COLO829 (cell line): ENCODE measurements around the gene STARD5.
"Not testable (repeated sequence)": the region's sequence is repeated elsewhere in the genome, so short reads cannot be mapped to it uniquely, and the experiment has no call there.

ENCODE experiments used
- DNase-seq: peaks from one replicate; pipeline ENCODE4 v3.0.0; 2012; ENCODE audit warnings: low spot score

The STARD5 gene

DNA sequence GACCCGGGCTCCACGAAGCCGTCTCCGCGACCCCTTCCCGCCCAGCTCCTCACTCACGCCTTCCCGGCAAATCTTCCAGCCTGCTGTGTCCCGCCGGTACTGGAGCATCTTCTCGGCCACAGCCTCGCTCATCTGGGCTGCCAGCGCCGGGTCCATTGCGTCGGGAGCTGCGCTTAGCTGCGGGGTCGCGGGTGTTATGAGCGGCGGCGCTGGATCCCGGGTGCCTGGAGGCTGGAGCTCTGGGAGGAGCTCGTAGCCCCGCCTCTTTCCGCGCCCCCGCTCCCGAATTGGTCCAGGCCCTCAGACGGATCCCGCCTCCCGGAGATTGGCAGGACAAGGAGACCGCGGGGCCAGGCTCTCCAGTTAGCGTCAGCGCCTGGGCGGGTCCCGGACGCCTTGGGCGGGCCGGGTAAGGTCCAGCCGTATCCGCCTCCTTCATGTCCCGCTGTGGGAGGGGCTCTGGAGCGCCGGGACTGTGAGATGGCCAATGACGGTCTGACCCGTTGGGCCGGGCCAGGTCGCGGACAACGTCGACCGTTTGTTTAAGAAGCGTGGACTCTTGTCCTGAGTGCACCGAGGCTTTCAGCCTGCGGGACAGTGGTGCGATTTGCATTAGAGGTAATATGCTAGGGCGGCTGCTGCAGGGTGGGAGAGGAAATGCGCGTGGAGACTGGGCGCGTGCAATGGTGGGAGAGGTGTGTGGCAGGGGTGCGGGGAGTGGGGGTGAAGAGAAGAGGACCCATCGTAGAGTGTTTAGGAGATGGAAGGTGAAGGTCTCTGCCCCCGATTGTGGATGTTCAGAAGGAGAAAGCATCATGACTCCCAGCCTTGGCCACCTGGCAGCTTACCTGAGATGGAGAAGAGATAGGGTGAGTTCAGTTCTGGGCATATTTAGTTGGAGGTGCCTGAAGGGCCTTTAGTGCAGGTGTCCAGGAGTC lies at the start of gene STARD5:
STARD5 (minus strand) TSS at position 198 of the 938 bp plus-strand sequence; CDS start at position 156, 42 bp downstream.
- DNase-seq: peak; percentile 87

DNA sequence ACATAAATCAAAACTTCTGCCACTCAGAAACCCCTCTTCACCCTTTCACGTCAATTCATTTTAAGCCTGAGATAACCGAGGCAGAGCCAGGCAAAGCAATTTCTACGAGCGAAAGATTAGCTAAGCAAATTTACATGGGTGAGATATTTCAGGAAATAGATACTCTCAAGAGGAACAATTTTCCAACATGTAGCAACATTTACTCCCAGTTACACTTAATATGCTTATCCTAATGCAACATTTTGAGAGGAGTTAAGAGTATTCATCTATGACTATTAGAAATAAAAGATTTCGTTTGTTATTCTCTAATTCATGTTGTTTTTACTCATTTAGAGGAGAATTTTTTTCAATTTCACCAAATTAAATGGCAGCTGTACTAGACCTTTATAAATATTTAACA lies 49.2 kb upstream of the STARD5 start:
- DNase-seq: no peak

- no peak for DNase-seq
Observed at GRCh38 chr15:81372575-81372974, 48.6 kb upstream of the STARD5 start.

- DNase-seq: no peak
Observed at GRCh38 chr15:81363718-81364500, 40.0 kb upstream of the STARD5 start.

GRCh38 chr15:81363276-81363675 lies 39.3 kb upstream of the STARD5 start:
- no peak for DNase-seq

DNA sequence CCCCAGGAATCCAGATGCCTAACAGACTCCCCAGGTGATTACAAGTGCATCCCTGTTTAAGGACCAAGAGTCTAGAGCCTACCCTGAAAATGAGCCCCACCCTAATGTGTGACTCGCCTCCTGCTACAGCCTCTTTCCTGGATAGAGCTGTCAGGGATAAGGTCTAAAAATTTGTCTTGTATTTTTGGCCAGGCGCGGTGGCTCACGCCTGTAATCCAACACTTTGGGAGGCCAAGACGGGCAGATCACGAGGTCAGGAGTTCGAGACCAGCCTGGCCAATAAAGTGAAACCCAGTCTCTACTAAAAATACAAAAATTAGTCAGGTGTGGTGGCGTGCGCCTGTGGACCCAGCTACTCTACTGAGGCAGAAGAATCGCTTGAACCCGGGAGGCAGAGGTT lies 38.8 kb upstream of the STARD5 start:
- no peak for DNase-seq

GRCh38 chr15:81361891-81362290 lies 38.0 kb upstream of the STARD5 start:
- no peak for DNase-seq

DNA sequence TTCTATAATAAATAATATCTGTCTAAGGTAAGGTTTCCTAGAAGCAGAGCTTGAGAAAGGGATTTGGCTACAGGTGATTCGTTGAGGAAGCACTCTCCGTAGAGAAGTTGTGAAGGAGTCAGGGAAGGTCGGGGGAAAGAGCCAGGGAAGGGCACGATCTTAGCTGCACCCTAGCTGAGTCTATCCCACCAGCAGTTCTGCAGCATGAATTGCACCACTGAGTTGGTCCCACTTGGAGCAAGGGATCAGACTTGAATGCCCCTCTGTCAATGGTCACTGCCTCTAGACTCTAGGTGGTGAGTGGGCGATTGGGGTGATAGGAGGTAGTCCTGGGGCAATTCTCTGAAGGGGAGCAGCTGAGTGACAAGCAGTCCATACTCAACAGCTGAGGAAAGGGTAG lies 36.5 kb upstream of the STARD5 start:
- no peak for DNase-seq

DNA sequence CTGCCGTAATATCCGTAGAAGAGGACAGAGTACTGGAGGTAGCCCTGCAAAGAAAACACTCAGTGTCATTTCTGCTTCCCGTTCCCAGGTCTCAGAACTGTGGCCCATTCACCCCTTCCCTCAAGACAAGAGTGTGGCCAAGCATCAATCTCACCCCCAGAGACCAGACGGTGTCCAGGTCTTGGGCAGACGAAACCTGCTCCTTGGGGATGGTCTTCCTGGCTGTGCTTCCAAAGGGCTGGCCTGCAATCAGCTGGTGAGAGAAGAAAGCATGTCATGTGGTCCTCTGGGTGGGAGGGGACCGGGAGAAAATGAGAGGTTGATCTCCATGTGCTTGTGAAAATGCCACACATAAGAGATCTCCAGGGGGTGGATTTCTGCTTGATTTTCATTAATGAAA lies 34.3 kb upstream of the STARD5 start:
- DNase-seq: no peak

- no peak for DNase-seq
Observed at GRCh38 chr15:81357180-81357686, 33.3 kb upstream of the STARD5 start.

DNA sequence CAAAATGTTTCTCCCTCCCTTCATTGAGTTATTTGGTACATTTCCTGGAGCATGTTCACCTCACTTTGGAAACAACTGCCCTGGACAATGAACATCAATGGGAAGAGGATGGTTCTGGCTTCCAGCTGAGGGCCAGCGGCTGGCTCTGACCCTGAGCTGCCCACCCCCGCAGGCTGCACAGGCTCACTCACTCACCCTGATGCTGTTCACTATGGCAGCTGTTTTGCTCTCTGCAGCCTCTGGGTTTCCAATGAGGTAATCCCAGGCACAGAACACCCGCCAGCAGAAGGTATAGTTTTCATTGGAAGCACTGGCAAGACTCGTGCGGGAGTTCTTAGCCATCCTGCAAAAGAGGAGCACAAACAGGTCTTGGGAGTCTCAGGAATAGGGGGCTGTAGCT lies 32.3 kb upstream of the STARD5 start:
- no peak for DNase-seq

DNA sequence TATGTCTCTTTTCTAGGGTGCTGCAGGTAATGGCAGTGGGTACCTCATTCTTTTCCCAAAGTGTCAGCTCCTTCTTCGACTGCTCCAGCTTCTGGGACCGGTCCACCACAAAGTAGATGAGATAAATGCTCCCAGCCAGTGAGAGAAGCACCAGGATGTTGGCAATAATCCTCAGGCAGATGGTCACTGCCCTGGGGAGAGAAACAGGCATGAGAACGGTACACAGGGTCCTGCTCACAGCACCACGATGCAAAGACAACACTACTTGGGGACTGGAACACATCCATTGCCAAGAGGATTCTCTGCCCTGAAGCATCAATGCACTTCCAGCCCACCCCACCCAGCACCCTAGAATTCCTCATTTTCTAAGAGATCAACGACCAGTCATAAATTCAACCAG lies 27.7 kb upstream of the STARD5 start:
- DNase-seq: no peak

GRCh38 chr15:81349271-81349670 lies 25.3 kb upstream of the STARD5 start:
- DNase-seq: no peak

- not testable (repeated sequence) for DNase-seq
Observed at GRCh38 chr15:81348691-81349090, 24.8 kb upstream of the STARD5 start.

DNA sequence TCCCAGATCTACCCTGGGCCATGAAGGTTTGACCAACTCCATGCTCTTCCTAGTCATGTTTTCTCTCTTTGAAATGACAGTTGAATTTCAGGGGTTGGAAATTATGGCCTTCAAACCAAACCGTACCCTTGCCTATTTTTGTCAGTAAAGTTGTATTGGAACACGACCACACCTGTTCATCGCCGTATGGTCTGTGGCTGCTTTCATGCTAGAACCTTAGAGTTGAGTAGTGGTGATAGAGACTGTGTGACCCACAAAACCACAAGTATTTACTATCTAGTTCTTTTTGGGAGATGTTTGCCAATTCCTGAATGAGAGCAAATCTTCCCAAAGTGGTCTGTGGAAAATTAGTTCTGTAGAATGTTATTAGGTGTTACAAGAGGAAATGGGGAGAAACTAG lies 24.0 kb upstream of the STARD5 start:
- no peak for DNase-seq

- DNase-seq: no peak
Observed at GRCh38 chr15:81346611-81347010, 22.7 kb upstream of the STARD5 start.

- DNase-seq: no peak
Observed at GRCh38 chr15:81343371-81343770, 19.4 kb upstream of the STARD5 start.

DNA sequence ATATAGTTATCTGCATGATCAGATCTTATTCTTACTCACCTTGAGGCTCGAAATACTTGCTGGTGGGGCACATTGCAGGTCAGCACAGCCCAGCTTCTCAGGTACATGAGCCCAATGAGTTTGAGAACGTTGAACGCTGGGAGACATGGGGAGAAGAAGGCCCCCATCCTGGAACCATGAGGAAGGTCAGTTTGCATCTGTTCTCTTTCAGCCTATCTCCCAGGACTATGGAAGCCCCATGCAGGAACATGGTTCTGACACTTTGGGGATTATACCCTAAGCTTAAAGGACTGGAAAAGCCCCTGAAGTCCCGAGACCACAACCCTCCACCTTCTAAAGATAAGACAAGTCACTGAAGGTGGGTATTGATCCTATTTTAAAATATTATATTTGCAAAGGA lies 17.4 kb upstream of the STARD5 start:
- no peak for DNase-seq

DNA sequence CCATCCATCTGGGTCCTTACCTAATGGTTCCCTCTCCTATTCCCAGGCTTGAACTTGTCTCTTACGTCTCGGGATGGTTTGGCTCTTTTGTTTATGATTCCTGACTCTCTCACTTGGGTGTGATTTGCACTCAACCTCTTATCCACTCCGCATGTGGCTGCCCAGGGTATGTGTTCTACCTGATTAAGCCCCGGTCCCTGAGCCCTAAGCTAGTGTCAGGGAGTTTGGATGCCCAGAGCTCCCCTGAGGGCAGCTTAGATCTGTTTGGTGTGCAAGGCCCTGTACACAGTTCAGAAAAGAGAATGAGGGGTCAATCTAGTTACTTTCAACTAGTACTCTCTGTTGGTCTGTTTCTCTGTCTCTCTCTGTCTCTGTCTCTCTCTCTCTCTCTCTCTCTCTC lies 15.9 kb upstream of the STARD5 start:
- no peak for DNase-seq

GRCh38 chr15:81339321-81339720 lies 15.4 kb upstream of the STARD5 start:
- no peak for DNase-seq

GRCh38 chr15:81338170-81339007 lies 14.4 kb upstream of the STARD5 start:
- DNase-seq: no peak

GRCh38 chr15:81337713-81338157 lies 13.8 kb upstream of the STARD5 start:
- DNase-seq: no peak
